A204.1 (cell line): Measurements from ENCODE around the gene PTPN21.
"Not testable (repeated sequence)": the region's sequence is repeated elsewhere in the genome, so short reads cannot be mapped to it uniquely, and the experiment has no call there.

Experiments used
- FAIRE-seq: peaks from 2 replicates; lab custom pipeline; 2012; peaks lifted over from hg19 to GRCh38; lab: Jason Lieb, UNC

Gene PTPN21

GRCh38 chr14:88551980-88552431, 2.8 kb downstream of the PTPN21 start:
- FAIRE-seq = no peak

- no peak for FAIRE-seq
These were observed 3.5 kb downstream of the PTPN21 start for GRCh38 chr14:88551094-88551870.

GRCh38 chr14:88550078-88550477, 4.7 kb downstream of the PTPN21 start:
- FAIRE-seq = no peak

GRCh38 chr14:88547386-88547780, 7.4 kb downstream of the PTPN21 start:
- no peak for FAIRE-seq

DNA sequence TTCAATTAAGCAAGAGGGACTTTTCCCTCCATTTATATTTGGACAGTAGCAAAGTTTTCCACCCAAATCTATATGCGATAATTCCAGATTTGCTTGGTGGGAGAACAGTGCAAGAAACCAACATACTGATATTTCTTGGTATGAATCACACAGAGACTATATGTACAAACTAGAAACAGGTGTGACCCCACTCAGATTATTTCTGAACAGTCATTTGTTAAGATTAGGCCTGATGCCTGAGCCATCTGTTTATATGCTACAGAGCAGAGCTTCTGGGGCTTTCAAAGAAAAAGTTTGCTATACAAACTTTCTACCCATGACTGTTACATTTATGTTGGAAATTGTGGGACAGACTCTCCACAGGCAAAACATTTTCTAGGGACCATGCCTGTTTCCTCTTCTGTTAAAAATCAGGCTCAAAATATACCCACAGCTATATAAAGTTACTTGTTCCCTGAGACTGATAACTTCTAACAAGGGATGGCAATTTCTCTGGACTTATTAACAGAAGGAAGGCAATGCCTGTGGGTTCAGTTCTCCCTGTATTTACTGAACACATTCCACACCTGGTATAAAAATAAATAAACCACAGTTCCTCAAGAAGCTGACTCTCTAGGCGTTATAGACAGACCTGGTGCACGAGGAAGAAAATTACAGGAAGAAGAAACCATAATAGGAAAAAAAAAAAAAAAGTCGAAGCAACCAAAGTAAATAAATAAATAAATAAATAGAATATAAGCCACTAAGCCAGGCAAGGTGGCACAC, 8.0 kb downstream of the PTPN21 start:
- no peak for FAIRE-seq

DNA sequence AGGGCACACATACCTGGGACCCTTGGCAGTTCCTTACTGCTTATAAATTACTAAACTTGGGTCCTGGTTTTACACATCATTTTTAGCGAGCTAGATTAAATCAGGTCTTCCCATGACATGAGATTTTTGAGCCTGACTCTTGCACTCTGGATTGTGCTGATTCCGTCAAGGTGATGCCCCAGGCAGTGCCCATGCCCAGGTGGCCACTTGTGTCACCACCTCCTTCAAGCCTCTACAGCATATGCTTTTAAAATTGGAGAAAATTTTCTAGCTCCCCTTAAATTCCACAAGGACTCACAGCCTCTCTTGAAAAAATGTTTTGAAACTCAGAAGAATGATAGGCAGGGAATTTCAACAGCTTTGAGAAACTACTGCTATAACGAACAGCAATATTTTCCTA, 9.6 kb downstream of the PTPN21 start:
- FAIRE-seq = no peak

DNA sequence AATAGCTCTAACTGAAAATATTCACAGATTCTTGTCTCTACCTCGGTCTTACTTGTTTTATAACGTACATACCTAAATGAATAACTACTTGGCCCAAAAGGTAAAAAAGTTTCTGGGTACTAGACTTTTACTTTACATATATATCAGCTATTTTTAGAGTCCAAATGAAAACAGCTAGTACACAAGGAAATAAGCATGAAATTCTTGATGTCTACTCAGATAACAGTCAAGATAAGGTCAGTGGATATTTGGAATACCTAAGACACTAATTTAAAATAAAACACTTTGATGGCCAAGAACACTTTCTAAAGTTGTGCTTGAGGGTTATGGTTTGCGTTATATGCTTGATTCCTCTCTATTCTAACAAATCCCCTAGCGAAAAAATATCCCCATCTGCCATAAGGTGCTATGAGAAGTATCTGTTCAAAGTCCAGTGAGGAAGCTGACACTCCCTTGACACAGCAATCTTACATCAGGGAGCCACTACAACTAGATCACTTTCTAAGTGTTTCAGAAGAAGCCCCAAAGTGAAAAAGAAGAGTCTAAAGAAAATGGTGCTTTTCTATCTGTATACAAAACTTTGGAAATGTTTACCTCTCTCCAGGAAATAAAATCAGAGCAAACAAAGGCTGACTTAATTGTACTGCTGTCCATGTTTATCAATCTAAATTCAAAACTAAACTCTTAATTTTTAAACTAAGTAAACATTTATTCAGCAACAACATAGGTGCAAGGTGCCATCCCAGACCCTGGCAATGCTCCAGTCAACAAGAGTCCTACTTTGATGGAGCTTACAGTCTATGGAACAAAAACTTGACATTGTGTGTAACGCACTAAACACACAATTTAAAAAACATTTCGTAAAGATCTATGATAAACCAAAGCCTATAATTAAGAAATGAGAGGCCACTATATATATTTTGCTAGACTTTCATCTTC, 11.7 kb downstream of the PTPN21 start:
- no peak for FAIRE-seq

DNA sequence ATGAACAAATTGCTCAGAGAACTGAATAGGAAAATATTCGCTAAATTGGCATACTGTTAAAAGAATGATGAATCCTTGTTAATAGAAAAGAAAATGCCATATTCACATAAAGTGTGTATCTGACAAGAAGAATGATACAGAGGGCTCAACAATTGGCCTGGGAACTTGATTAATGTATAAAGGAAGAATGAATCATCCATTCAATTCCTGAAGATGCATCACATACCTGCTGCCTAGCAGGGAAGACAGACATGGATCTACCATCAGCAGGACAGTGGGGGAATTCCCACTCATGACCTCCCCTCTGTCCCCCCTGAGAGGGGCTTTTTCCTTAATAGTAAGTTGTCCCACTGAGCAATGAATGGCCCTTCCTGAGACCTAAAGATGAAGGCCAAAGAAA, 13.5 kb downstream of the PTPN21 start:
- FAIRE-seq = no peak

- no peak for FAIRE-seq
These were observed 19.0 kb downstream of the PTPN21 start for GRCh38 chr14:88535813-88536212.

GRCh38 chr14:88535149-88535548, 19.7 kb downstream of the PTPN21 start:
- FAIRE-seq = no peak

DNA sequence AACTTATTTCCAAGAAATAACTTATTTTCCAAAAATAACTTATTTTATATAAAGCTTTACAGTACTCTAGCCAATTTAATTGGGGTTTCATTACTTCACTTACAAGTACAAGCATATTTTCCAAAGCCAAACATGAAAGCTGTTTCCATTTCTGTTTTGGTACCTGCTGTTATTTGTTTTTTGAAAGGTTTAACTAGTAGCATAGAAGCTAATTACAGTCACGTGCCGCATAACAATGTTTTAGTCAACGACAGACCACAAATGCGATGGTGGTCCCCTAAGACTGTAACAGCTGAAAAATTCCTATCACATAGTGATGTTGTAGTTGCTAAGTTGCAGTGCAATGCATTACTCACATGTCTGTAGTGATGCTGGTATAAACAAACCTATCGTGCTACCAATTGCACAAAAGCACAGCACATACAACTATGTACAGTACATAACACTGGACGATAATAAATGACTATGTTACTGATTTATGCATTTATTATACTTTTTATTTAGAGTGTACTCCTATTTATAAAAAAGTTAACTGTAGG, 21.7 kb downstream of the PTPN21 start:
- no peak for FAIRE-seq

GRCh38 chr14:88529889-88530288, 24.9 kb downstream of the PTPN21 start:
- not testable (repeated sequence) for FAIRE-seq

- no peak for FAIRE-seq
These were observed 32.4 kb downstream of the PTPN21 start for GRCh38 chr14:88522393-88522792.

DNA sequence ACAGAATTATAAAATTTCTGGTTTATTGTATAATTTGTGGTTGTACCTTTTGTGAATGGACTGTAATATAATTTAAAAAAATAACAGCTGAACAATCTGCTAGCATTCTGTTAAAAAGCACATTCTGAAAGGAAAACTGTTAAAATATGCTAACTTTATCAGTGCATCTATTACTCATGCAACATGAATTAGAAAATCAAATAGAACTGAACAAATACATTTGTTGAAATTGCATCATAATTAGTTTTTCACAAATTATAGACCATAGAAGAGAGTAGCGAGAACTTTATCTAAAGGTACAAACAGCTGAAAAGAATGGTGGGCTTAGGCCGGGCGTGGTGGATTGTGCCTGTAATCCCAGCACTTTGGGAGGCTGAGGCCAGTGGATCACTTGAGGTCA, 33.0 kb downstream of the PTPN21 start:
- FAIRE-seq = no peak

- FAIRE-seq = no peak
These were observed 34.9 kb downstream of the PTPN21 start for GRCh38 chr14:88519907-88520306.

DNA sequence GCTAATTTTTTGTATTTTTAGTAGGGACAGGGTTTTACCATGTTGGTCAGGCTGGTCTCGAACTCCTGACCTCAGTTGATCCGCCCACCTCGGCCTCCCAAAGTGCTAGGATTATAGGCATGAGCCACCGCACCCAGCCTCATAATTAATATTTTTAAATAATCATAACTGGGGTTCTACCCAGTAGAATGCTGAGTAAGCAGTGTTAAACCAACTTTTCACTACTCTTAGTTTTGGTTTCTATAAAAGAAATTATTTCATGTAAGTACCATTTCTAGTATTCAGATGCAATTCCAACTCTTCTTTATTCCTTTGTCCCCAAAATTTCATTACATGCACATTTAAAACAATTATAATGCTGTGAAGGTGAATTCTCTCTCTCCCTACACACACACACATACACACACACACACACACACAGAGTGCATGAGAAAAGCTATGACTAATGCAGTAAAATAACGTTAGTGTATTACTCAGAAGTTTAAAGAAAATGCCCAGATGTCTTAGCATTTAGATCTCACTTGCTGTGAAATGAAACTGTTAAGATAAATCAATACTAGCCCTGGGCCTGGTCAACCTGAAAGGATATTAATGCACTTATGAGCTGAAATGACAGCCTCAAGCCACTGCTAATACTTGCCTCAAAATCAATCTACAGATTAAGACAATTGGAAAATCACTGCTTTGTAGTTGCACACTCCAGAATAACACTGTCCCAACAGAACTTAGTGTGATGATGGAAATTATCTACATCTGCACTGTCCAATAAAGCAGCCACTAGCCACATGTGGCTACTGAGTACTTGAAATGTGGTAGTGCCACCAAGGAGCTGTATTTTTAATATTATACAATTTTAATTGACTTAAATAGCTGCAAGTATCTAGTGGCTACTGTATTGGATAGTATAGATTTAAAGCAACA, 36.0 kb downstream of the PTPN21 start:
- no peak for FAIRE-seq

DNA sequence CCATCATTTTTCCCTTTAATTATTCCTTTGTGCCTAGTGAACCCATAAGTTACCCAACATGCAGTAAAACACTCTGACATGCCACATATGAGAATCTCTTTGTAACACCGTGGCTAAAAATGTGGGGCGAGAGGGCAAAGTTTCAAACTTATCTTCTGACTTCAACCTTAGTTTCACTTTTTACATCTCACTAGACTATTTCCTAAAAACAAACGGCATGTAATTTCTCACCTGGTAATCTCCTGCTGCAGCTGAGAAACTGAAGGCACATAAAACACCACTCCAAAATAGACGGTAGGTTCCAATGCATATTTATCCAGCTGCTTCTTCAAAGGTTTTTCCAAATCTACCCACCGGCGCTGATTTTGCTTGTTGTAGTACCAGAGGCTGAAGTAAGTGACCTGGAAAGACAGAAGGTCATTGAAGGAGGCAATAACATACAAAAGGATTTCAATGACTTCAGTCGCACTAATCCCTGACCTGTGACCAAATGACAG, 37.9 kb downstream of the PTPN21 start:
- no peak for FAIRE-seq

GRCh38 chr14:88515499-88516221, 39.1 kb downstream of the PTPN21 start:
- no peak for FAIRE-seq

DNA sequence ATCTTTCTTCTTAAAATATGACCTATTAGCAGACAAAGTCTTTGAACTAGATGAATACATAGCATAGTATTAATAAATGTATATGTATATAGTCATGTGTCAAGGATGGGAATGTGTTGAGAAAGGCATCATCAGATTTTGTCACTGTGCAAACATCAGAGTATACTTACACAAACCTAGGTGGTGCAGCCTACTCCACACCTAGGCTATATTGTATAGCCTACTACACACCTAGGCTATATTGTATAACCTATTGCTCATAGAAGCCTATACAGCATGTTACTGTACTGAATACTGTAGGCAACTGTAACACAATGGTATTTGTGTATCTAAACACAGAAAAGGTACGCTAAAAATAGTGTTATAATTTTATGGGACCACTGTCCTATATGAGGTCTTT, 47.6 kb downstream of the PTPN21 start:
- no peak for FAIRE-seq

DNA sequence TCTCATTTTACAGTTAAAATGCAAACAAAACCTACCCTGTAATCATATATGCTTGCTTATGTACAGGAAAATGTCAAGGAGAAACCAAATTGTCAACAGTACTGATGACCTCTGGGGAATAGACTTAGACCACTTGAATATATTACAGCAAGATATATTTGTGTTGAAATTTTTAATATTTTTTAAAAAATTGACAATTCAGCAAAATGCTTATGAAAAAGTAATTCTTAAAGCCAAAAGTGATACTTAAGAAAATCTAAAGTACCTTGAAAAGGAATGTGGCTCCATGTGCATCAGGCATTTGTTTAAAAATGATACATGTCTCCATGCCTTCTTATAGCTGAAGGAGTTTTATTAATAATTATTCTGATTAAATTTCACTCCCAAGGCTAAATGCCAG, 49.2 kb downstream of the PTPN21 start:
- no peak for FAIRE-seq
